NB4 (cell line): ENCODE data around the gene CCR8.

ENCODE experiments used
- CTCF ChIP-seq: IDR thresholded peaks from one replicate; pipeline ENCODE4 v1.5.1; 2012; ENCODE audit warnings: low read depth, low read length
- MAX ChIP-seq: IDR thresholded peaks from 2 replicates; pipeline ENCODE4 v1.6.1; 2011; ENCODE audit warnings: low read depth, low read length
- MYC ChIP-seq: IDR thresholded peaks from 2 replicates; pipeline ENCODE4 v1.6.1; 2011; ENCODE audit warnings: low read depth, low read length
- POLR2A ChIP-seq: IDR thresholded peaks from 2 replicates; pipeline ENCODE4 v1.6.1; 2011; ENCODE audit warnings: mild to moderate bottlenecking; ENCODE audit not compliant: insufficient read length; ENCODE audit errors: extremely low read depth

- TF ChIP-seq CTCF (no peak), MAX (no peak), POLR2A (no peak), MYC (no peak)
Observed at GRCh38 chr3:39381432-39381831, 51.9 kb downstream of the CCR8 start.
